Pons (tissue), 1 donor: Measurements from ENCODE around the gene AHSA1.

Experiments
- DNase-seq: peaks from one replicate; pipeline ENCODE4 v3.0.0-alpha.2; 2016; ENCODE audit warnings: low spot score

Gene AHSA1

DNA sequence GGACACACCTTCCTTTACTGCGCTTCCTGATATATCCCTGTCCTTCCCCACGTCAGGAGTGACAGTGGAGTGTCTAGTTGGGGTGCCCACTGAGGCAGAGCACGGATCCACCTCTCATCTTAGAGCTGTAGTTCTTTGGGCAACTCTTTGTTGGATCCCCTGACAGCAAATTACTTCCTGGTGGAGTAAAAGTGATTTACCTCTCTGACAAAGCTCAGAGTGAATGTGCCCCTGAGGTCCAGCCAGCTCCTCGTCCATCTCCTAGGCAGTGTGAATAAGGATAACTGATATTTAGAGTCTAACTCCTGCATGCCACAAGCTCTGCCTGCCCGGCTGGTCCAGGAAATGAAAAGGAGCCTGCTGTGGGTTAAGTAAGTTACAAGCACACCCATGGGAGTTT is 16.0 kb downstream of the AHSA1 start:
- no peak for DNase-seq

DNA sequence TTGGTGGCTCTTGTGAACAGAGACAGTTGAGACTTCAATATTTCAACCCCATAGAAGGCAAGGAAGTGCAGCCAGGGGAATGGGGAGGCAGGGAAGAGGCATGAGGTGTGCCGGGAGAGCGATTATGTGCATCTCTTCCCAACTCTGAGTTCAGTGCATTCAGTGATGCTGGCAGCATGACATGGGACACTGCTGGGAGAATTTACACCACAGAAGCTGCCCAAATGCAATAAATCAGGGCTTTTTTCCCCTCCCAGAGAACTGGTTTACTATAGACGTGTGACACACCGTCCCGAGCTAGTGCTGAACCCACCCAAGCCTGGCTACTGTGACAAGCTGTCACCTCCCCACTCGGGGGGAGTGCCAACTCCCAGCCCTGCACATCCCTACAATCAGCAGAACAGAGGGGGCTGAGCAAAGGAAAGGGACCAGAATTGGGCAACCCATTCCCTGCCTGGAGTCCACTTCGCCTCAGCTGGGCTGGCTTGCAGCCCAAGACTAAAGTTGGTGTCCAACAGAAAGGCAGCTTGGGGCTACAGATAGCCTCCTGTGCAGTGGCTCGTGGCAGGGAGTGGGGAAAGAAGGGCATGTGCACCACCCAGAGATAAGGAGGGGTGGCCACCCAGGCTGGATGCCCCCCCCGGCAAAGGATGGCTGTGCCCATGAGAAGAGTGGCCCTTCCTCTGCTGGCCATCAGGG is 16.7 kb downstream of the AHSA1 start:
- DNase-seq = no peak

DNA sequence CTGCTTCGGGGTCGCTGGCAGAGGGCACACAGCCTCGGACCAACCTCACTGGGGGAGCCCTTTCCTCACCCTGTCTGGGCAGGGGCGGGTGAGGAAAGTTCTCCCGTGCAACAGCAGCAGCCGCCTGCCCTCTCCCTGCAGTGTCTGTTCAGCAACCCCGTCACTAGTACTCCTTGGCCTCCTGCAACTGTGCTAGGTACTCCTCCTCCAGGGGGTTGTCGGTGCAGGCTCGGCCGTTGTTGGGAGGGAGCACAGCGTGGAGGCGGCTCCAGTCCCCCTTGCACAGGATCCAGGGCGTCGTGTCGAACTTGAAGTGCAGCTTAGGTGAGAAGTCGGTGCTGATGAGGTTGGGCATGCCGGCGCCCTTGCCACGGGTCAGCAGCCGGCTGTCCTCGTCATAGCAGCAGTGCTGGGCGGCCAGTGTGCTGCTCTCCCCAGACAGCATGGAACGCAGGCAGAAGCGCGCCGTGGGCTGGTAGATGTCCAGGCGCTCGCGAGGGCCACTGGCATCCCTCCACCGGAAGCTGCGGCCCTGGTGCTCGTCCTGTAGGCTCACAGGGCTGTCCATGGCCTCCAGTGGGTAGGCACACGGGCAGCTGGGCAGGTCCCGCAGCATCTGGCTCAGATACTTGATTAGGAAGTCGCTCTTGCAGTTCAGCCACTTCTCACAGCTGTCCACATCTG is 17.7 kb downstream of the AHSA1 start:
- no peak for DNase-seq

DNA sequence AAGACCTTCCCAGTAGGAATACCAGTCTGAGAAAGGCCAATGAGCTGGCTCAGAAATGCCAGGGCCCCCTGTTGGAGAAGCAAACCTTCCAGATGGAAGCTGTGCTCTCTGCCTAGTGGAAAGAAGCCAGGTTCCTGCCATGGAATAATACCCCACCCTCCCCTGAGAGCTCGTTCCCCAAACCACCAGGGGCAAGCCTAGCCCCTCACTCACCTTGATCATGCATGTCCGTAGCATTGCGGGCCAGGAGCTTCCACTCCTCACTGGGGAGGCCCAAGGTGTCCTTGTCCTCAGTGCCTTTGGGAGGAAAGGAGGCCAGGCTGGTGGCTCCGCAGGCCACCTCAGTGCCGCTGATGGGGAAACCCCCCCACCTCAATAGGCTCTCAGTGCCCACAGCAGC is 20.1 kb downstream of the AHSA1 start:
- no peak for DNase-seq

DNA sequence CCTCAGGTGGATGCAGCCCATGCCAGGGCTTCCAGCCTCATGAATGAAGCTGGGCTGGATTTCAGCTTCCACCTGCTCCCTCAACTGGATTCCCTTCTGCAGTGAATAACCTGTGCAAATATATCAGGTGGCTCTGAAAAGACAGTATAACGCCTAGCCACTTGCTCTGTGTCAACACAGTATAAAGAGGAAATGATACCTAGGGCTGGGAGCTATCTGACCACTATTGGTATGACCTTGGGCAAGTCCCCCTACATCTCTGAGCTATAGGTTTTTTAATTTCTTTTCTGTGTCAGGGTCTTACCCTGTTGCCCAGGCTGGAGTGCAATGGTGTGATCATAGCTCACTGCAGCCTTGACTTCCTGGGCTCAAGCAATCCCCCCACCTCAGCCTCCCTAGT is 20.9 kb downstream of the AHSA1 start:
- no peak for DNase-seq

DNA sequence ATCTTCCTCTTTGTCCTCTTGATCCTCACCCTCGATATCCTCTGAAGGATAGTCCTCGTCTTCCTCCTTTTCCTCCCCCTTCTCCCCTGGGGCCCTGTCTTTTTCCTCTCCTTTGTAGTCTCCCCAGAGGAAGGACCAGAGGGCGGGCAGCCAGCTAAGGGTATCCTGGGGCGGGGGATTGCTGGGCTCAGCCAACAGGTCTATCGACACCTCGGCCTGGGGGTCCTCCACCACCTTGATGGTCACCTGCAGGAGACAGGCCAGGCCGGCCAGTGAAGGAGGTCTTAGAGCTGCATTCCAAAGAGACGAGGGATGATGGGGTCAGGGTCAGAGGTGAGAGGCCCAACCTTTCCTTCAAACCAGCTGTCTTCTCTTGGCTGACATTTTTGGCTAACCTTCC is 24.5 kb downstream of the AHSA1 start:
- DNase-seq = no peak

DNA sequence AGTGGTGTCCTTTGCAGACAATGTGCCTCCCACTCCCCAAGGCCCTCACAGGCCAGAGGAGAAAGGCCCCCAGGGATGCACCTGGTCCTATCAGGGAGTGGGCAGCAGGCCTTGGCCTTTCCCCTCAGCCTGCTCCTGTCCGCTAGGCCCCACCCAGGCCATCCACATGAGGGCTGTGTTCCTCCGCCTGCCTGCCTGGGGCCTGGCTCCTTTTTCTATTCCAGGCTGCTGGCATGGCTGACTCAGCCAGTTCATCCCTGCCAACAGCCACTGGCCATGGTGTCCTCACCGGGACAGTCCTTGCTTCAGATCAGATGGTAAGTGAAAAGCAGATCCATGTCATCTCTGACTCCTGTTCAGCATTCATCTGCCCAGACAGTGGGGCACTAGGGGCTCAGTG is 27.4 kb downstream of the AHSA1 start:
- DNase-seq = no peak

DNA sequence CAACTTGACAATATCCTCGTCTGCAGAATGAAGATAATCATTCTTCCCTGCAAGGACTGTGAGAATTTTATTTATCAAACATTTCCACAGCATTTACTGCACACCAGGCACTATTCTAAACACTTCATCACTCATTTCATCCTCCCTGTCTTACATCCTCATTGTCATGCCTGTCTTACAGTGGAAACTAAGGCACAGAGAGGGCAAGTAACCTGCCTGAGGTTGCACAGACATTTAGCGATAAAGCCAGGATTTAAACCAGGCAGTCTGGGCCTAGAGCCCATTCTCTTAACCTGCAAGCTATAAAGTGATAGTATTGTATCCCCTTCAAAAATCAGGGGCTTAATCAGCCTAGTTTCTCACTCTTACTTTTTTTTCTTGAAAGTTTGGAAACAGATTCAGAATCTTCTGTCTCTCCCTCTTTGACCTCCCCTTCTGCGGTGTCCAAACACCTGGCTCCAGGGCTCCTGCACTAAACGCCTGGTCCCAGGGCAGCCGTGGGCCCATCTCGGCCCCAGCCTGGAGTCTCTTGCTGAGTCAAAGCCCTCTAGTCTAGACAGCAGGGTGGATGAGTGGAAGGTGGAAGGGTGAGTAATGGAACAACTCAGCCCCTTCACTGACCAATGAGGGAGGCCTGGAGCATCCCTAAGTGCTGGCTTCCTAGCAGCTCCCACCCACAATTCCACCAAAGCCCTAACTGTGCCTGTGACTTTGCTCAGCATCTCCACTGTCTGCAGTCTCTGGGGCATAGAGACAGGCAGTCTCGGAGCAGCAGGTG is 28.2 kb downstream of the AHSA1 start:
- DNase-seq = no peak

DNA sequence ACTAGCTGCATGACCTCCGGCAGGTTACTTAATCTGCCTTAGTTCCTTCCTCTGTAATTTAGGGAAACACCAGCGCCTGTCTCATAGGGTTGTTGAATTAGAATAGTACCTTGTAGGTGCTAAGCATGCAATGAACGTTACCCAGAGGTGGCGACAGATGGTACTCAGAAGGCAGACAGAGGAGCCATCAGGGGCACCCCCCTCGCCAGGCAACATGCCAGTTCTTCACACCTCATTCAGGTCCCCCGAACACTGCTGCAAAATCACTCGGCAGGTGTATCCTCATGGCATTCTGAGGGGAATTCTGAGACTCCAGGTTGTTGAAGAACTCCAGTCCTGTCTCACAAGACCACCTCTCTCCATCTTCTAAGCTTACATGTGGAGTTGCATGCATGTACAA is 30.7 kb downstream of the AHSA1 start:
- DNase-seq = no peak

DNA sequence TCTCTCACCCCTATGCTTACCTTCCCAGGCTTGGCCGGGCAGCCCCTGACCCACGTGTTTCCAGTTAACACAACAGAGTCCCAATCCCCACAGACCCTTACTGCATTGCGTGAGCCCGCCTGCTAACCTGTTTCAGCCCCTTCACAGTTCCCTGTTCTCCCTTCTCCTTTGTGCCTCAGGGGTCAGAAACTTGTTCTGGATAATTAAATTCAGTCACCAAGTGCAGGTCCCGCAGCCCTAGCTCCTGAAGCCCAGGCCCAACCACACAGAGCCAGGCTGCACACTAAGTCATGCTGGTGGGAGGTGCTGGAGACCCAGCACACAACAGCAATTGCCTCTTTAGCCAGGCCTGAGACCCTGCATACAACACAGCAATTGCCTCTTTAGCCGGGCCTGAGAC is 31.1 kb downstream of the AHSA1 start:
- no peak for DNase-seq

DNA sequence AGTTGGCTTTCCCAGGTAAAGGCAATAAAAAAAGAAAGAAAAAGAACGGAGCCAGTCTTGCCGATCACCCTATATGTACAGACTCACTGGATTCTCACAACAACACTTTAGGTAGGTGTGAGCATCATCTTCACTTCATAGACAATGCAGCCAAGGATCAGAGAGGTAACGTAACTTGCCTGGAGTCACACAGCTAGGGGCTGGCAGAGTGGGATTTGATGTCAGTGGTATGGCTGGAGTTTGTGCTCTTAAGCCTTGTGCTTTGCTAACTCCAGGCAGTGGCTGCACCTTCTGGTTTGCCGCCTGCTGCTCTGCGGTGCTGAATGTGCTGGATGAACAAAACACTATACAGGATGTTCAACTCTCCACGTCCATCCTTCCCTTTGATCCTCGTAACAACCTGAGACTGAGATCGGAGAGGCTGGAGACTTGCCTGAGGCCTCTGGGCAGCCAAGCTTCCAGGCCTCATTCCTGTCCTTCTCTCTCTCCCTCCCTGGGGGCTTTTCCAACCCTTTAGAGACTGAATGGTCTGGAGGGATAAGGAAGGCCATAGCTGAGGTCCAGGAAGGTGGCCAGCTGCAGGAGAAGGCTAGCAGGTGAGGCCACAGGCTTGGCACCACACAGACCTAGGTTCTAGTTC is 32.6 kb downstream of the AHSA1 start:
- DNase-seq = no peak

DNA sequence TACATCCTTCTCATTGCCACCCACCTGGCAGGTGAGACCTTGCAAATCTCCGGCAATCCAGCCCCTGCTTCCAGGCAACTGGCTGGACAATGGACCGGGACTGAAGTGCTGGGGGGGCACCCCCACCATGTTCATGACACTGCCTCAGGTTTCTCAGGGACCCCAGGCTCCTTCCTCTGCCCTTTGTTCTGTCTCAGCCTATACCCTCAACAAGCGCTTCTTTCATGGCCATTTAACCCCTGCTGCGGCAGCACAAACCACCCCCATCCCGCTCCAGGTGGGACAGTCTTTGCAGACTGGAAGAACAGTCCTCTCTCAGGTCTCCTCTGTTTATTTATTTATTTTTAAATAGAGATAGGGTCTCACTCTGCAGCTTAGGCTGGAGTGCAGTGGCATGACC is 33.2 kb downstream of the AHSA1 start:
- no peak for DNase-seq

DNA sequence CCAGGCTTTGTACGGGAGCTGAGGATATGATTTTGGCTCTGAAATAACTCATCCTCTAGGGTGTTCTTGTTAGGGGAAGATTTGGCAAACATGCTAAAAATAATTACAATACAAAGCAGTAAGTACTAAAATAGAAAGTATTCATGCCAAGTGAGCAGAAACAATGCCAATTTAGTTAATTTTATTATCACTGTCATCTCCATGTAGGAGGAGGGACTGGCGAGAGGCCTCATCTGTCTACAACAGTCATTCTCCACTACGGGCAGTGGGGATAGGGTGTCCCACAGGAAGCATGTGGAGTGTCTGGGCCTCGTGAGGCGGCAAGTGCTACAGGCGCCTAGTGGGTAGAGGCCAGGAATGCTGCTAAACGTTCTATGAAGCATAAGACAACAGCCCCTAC is 37.4 kb downstream of the AHSA1 start:
- no peak for DNase-seq

DNA sequence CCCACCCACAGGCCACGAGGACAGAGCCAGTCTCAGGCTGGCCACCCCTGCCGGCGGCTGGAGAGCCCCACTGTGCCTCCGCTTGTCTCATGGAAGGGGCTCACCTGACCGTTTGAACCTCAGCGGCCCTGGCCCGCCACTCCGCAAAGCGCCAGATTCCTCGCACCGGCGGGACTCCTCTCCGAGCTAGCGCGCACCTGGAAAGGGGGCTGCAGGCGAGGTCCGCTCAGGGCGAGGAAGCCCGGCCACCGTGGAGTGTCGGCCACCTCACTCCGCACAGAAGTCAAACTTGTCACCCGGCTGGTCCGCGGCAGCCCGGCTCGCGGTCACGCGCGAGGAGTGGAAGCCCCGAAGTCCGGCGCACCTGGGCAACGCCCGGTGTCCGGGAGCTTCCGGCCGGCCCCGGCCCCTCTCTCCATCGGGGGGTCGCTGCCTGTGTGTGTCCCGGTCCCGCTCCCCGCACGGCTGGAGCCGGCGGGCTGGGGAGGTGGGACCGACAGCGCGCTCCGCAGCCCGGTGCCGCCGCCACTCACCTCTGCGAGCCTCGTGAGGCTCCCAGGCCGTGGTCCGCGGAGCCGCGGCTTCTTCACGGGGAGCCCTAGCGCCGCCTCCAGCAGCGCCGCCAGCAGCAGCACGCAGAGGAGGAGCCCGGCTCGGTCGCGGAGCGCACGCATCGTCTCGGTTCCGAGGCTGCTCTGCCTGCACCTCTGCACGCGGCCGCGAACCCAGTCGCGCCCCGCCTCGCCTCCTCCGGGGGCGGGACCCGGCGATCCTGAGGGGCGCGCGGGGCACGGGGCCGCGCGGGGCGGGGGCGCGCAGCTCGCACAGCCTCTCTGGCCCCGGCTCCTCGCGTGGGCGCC is 40.5 kb downstream of the AHSA1 start, which contains the start of gene ISM2:
Gene ISM2 (minus strand): TSS at position 697 of the 860 bp plus-strand sequence. CDS start 23 bp downstream, at position 674.
- no peak for DNase-seq

DNA sequence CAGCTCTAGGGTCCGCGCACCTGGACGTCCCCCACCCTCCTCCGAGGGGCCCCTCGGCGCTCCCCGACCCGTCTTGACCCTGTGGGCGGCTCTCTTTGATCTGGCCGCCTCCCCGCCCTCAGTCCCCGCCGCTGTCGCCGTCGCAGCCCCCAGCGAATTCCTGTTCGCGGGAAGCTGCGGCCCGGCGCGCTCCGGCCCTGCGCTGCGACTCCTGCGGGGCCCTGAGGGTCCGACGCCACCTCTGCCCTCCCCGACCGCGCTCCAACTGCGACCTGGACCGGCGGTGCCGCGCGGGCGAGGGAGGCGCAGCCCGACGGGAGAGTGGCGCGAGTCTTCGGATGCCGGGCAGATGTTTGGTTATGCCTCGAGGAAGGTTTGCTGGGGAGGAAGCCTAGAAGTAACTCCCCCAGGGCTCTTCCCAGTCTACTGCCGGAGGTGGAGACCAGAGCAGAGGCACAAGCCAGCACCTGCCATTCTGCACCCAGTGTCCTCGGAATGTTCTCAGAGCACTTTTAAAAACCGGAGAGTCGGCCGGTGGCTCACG is 41.2 kb downstream of the AHSA1 start:
- DNase-seq = no peak

DNA sequence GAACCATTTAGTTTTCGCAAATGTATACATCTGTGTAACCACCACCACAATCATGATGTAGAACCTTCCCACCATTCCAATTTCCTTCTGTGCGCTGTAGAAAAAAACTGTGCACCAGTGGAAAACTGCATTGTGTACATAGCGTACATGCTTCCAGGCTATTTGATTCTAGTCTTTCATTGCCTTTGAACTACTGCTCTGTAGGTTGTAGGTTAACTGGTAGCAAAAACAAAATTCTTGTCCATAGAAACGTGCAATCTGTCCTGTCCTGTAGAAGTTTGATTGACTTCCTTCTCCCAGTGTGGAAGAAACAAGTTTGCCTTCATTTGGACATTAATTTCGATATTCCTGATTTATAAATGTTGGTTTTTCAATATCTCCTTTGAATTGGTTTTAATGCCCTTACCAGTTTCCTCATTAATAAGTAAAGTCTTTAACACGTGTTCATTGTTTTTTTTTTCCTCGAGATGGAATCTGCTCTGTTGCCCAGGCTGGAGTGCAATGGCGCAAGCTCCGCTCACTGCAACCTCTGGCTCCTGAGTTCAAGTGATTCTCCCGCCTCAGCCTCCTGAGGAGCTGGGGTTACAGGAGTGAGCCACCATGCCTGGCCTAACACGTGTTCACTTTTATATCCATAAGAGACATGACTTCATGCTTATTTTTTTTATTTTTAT is 44.4 kb downstream of the AHSA1 start:
- DNase-seq = no peak

DNA sequence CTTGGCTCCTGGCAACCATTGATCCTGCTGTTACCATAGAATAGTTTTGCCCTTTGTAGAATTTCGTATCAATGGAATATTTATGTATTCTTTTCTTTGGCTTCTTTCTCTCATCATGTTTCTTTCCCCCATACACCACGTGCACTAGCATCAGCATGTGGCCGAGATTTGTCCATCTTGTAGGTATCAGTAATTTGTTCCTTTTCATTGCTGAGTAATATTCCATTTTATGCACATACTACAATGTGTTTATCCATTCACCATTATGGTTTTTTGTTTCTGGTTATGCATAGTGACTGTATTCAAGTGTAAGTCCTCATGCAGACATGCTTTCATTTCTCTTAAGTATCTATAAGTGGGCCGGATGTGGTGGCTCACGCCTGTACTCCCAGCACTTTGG is 45.2 kb downstream of the AHSA1 start:
- no peak for DNase-seq

DNA sequence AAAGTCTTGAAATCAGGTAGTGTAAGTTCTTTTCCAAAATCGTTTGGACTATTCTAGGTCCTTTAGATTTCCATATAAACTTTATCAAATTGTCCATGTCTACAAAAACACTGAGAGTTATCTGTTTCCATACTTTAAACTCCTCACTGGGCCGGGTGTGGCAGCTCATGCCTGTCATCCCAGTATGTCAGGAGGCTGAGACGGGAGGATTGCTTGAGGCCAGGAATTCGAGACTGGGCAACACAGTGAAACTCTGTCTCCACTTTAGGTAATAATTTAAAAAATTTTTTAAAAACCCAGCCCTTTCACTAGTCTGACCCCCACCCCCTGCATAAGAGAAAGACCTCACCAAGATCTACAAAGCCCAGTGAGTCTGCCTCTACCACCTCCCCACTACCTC is 47.1 kb downstream of the AHSA1 start:
- no peak for DNase-seq

DNA sequence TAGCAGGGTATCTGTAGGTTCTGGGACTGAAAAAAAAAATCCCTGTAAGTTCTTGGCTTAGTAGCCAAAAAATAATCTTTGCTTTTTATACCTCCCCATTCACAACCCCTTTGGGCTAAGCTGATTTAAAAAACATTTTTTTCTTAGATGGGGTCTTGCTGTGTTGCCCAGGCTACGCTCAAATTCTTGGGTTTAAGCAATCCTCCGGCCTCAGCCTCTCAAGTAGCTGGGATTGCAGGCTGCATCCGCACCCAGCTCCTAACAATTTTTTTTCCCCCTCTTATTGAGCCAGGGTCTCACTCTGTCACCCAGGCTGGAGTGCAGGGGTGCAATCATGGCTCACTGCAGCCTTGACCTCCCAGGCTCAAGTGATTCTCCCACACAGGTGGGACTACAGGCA is 49.9 kb downstream of the AHSA1 start:
- DNase-seq = no peak

DNA sequence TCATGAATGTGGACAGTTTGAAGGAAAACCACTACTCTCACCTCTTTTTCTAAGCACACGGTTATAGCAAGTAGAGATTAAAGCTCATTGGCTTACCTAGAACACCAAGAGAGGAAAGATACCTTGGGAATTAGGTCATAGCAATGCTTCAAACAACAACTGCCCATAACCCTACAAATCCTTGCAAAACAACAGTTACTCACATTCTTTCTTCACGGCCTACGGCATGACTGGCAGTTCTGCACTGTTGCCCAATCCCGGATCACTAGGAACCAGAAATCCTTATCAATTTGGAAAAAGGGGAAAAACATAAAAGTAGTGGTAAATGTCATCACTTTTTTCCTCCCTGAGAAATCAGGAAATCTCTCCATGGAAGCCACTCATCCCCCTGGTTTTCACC is 50.4 kb downstream of the AHSA1 start:
- no peak for DNase-seq

DNA sequence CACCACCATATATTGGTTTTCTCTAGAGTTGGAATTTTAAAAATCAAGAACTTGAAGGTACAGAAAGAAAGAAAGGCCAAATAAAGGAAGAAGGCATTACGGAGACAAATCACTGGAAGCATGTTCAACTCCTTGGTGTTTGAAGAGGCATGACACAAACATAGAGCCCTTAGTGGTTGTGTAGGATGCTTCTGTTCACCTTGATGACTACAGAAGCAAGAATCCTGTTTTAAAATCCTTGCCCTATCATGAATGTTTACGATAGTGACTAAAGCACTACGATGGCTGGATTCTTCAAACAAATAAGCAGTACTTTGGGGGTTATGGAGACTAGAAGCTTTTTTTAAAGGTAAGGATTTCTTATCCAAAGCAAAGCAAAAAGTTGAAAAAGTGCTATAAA is 51.0 kb downstream of the AHSA1 start:
- no peak for DNase-seq
